ENCODE measurements around the gene CRIP2.

The CRIP2 gene

GRCh38 chr14:105431256-105431655, 43.4 kb upstream of the CRIP2 start:
- H3K9ac ChIP-seq = no peak overlapping the region
- no peak overlapping the region for H3K4me2 ChIP-seq
- H3K27me3 ChIP-seq = no peaks in the 10 kb centered on the region
- TF ChIP-seq Cebpa-rat (IDR thresholded peaks at IDR 0.05) = no peak
- H3K36me3 ChIP-seq = peaks cover 31 to 99% (median 79%) of the 10 kb centered on the region in 11 experiments; a peak in 21 of 22 replicates
- peaks cover 0 to 68% (median 27%) of the 10 kb centered on the region in 11 experiments; a peak in 14 of 22 replicates for H3K9me3 ChIP-seq (replicated peaks in 1 of 11)
- peaks cover 17 to 37% (median 24%) of the 10 kb centered on the region in 10 experiments for H3K4me1 ChIP-seq
- no peak overlapping the region for H3K4me3 ChIP-seq
- no peak overlapping the region for H3K27ac ChIP-seq
- peaks cover 67 to 98% (median 92%) of the 10 kb centered on the region in 11 experiments for H4K20me1 ChIP-seq

GRCh38 chr14:105432657-105433056, 42.0 kb upstream of the CRIP2 start:
- Histone ChIP-seq H3K4me3 (no peak overlapping the region), H3K27me3 (no peaks in the 10 kb centered on the region), H3K4me2 (no peak overlapping the region), H3K4me1 (peaks cover 22 to 40% (median 29%) of the 10 kb centered on the region in 10 experiments), H4K20me1 (peaks cover 67 to 98% (median 92%) of the 10 kb centered on the region in 11 experiments), H3K36me3 (peaks cover 31 to 99% (median 79%) of the 10 kb centered on the region in 11 experiments; a peak in 21 of 22 replicates), H3K9me3 (replicated peaks in 1 of 11) (peaks cover 0 to 70% (median 25%) of the 10 kb centered on the region in 11 experiments; a peak in 14 of 22 replicates), H3K9ac (no peak overlapping the region), H3K27ac (no peak overlapping the region)
- TF ChIP-seq Cebpa-rat (IDR thresholded peaks at IDR 0.05) = no peak

- Histone ChIP-seq H3K36me3 (peaks cover 35 to 99% (median 79%) of the 10 kb centered on the region in 11 experiments; a peak in 21 of 22 replicates), H3K27ac (no peak overlapping the region), H3K9me3 (replicated peaks in 1 of 11) (peaks cover 0 to 70% (median 25%) of the 10 kb centered on the region in 11 experiments; a peak in 14 of 22 replicates), H3K27me3 (no peaks in the 10 kb centered on the region), H3K4me3 (no peak overlapping the region), H4K20me1 (peaks cover 67 to 98% (median 92%) of the 10 kb centered on the region in 11 experiments), H3K9ac (no peak overlapping the region), H3K4me2 (no peak overlapping the region), H3K4me1 (peaks cover 22 to 40% (median 29%) of the 10 kb centered on the region in 10 experiments)
- TF ChIP-seq Cebpa-rat (IDR thresholded peaks at IDR 0.05) = no peak
These were observed 41.4 kb upstream of the CRIP2 start for GRCh38 chr14:105433161-105433605.

- peaks cover 0 to 54% (median 12%) of the 10 kb centered on the region in 11 experiments; a peak in 13 of 22 replicates for H3K9me3 ChIP-seq (replicated peaks in 1 of 11)
- H3K4me1 ChIP-seq = peaks cover 22 to 67% (median 41%) of the 10 kb centered on the region in 10 experiments
- no peak overlapping the region for H3K9ac ChIP-seq
- H3K36me3 ChIP-seq = peaks cover 50 to 97% (median 83%) of the 10 kb centered on the region in 11 experiments
- TF ChIP-seq Cebpa-rat (IDR thresholded peaks at IDR 0.05) = no peak
- no peak overlapping the region for H3K4me3 ChIP-seq
- H3K27me3 ChIP-seq = no peaks in the 10 kb centered on the region
- no peak overlapping the region for H3K27ac ChIP-seq
- H3K4me2 ChIP-seq = peak overlapping the region in 3 of 11 experiments; percentile 44 to 49 (median 46); a peak in 4 of 22 replicates
- H4K20me1 ChIP-seq = peaks cover 81 to 99% (median 96%) of the 10 kb centered on the region in 11 experiments
These were observed 38.2 kb upstream of the CRIP2 start for GRCh38 chr14:105436402-105436801.

GRCh38 chr14:105436891-105437722, 37.5 kb upstream of the CRIP2 start:
- Histone ChIP-seq H3K27ac (peak overlapping the region in 1 of 11 experiments; percentile 15; a peak in 1 of 22 replicates), H3K9me3 (replicated peaks in 1 of 11) (peaks cover 0 to 48% (median 11%) of the 10 kb centered on the region in 11 experiments; a peak in 11 of 22 replicates), H3K27me3 (no peaks in the 10 kb centered on the region), H3K36me3 (peaks cover 48 to 96% (median 80%) of the 10 kb centered on the region in 11 experiments), H3K4me1 (peaks cover 22 to 67% (median 41%) of the 10 kb centered on the region in 10 experiments), H3K4me3 (no peak overlapping the region), H4K20me1 (peaks cover 82 to 98% (median 93%) of the 10 kb centered on the region in 11 experiments), H3K9ac (no peak overlapping the region), H3K4me2 (peak overlapping the region in 4 of 11 experiments; percentile 16 to 49 (median 45); a peak in 6 of 22 replicates)
- no peak for TF ChIP-seq Cebpa-rat (IDR thresholded peaks at IDR 0.05)

- peaks cover 80 to 99% (median 95%) of the 10 kb centered on the region in 11 experiments for H4K20me1 ChIP-seq
- peak overlapping the region in 1 of 11 experiments; percentile 24; a peak in 1 of 22 replicates for H3K9ac ChIP-seq
- H3K27ac ChIP-seq = peak overlapping the region in 3 of 11 experiments; percentile 6 to 20 (median 15); a peak in 1 of 22 replicates
- TF ChIP-seq Cebpa-rat (IDR thresholded peaks at IDR 0.05) = no peak
- H3K9me3 ChIP-seq (replicated peaks in 1 of 11) = peaks cover 0 to 44% (median 10%) of the 10 kb centered on the region in 11 experiments; a peak in 11 of 22 replicates
- H3K4me2 ChIP-seq = peak overlapping the region in 4 of 11 experiments; percentile 16 to 49 (median 36); a peak in 4 of 22 replicates
- H3K4me1 ChIP-seq = peaks cover 22 to 71% (median 41%) of the 10 kb centered on the region in 10 experiments
- H3K36me3 ChIP-seq = peaks cover 52 to 96% (median 81%) of the 10 kb centered on the region in 11 experiments
- H3K4me3 ChIP-seq = no peak overlapping the region
- H3K27me3 ChIP-seq = no peaks in the 10 kb centered on the region
These were observed 36.7 kb upstream of the CRIP2 start for GRCh38 chr14:105437723-105438500.

- no peak overlapping the region for H3K4me3 ChIP-seq
- H3K9ac ChIP-seq = peak overlapping the region in 2 of 11 experiments; percentile 11 to 20; a peak in 1 of 22 replicates
- no peaks in the 10 kb centered on the region for H3K27me3 ChIP-seq
- no peak overlapping the region for H3K4me2 ChIP-seq
- peaks cover 18 to 76% (median 44%) of the 10 kb centered on the region in 10 experiments for H3K4me1 ChIP-seq
- peaks cover 0 to 31% (median 5%) of the 10 kb centered on the region in 11 experiments; a peak in 10 of 22 replicates for H3K9me3 ChIP-seq (replicated peaks in 1 of 11)
- H4K20me1 ChIP-seq = peaks cover 69 to 99% (median 93%) of the 10 kb centered on the region in 11 experiments
- H3K36me3 ChIP-seq = peaks cover 50 to 91% (median 75%) of the 10 kb centered on the region in 11 experiments
- H3K27ac ChIP-seq = peak overlapping the region in 1 of 11 experiments; percentile 3; a peak in 1 of 22 replicates
- TF ChIP-seq Cebpa-rat (IDR thresholded peaks at IDR 0.05) = no peak
These were observed 35.4 kb upstream of the CRIP2 start for GRCh38 chr14:105439179-105439578.
